GM13977 (cell line): ENCODE data around the gene PTMA.

Experiments used
- DNase-seq: peaks from one replicate; pipeline ENCODE4 v3.0.0; 2012; ENCODE audit warnings: low spot score
- CTCF ChIP-seq: IDR thresholded peaks from 2 replicates; pipeline ENCODE4 v1.5.1; 2012; ENCODE audit warnings: mild to moderate bottlenecking, control low read depth; ENCODE audit not compliant: insufficient read depth; ENCODE audit errors: extremely low read depth, missing control alignments
- in situ Hi-C: fragments of 300-500 bp; cut with MboI; formaldehyde crosslinking; loops from one replicate; pipeline ENCODE4 v1.12.0; 2022; ENCODE audit warnings: low sequenced_read_pairs, low pct_unique_long_range_greater_than_20kb, mixed read lengths, inconsistent platforms; ENCODE audit not compliant: unreplicated experiment

Gene PTMA

GRCh38 chr2:231688719-231689118, 19.6 kb upstream of the PTMA start:
- in situ Hi-C loops = no loop called here
- TF ChIP-seq CTCF = no peak
- no peak for DNase-seq

- in situ Hi-C loops = no loop called here
- no peak for DNase-seq
- TF ChIP-seq CTCF = no peak
These were observed 19.0 kb upstream of the PTMA start for GRCh38 chr2:231689124-231689893.

- TF ChIP-seq CTCF = no peak
- in situ Hi-C loops = no loop called here
- DNase-seq = no peak
These were observed 17.0 kb upstream of the PTMA start for GRCh38 chr2:231691251-231691772.

GRCh38 chr2:231692847-231693246, 15.5 kb upstream of the PTMA start:
- in situ Hi-C loops = no loop called here
- TF ChIP-seq CTCF = no peak

GRCh38 chr2:231693956-231694355, 14.4 kb upstream of the PTMA start:
- in situ Hi-C loops = no loop called here
- DNase-seq = no peak
- TF ChIP-seq CTCF = no peak

More at GRCh38 chr2:231692847-231693246, 15.5 kb upstream of the PTMA start:
- DNase-seq = no peak

GRCh38 chr2:231696004-231696367, 12.3 kb upstream of the PTMA start:
- in situ Hi-C loops = no loop called here
- DNase-seq = no peak
- no peak for TF ChIP-seq CTCF
